Measurements from ENCODE around the gene COL4A2.

The COL4A2 gene

GRCh38 chr13:110340812-110341444 is 33.8 kb downstream of the COL4A2 start:
- peak; percentile 34 for DNase-seq (ENCODE audit: low read depth)
- TF ChIP-seq CTCF (conservative IDR thresholded peaks at IDR 0.05; ENCODE audit: control insufficient read depth, insufficient read depth, low read depth, low read length): no peak
- H3K4me3 ChIP-seq (ENCODE audit: control insufficient read depth, low read depth, low read length): no peak overlapping the region

GRCh38 chr13:110341445-110342244 is 34.6 kb downstream of the COL4A2 start:
- TF ChIP-seq CTCF (conservative IDR thresholded peaks at IDR 0.05; ENCODE audit: control insufficient read depth, insufficient read depth, low read depth, low read length): no peak
- DNase-seq (ENCODE audit: low read depth): no peak
- no peak overlapping the region for H3K4me3 ChIP-seq (ENCODE audit: control insufficient read depth, low read depth, low read length)

GRCh38 chr13:110342474-110342873 is 35.4 kb downstream of the COL4A2 start:
- DNase-seq (ENCODE audit: low read depth): no peak
- no peak overlapping the region for H3K4me3 ChIP-seq (ENCODE audit: control insufficient read depth, low read depth, low read length)
- TF ChIP-seq CTCF (conservative IDR thresholded peaks at IDR 0.05; ENCODE audit: control insufficient read depth, insufficient read depth, low read depth, low read length): no peak

- no peak overlapping the region for H3K4me3 ChIP-seq (ENCODE audit: control insufficient read depth, low read depth, low read length)
- TF ChIP-seq CTCF (conservative IDR thresholded peaks at IDR 0.05; ENCODE audit: control insufficient read depth, insufficient read depth, low read depth, low read length): no peak
- no peak for DNase-seq (ENCODE audit: low read depth)
Observed at GRCh38 chr13:110343241-110343865, 36.3 kb downstream of the COL4A2 start.

- H3K4me3 ChIP-seq (ENCODE audit: control insufficient read depth, low read depth, low read length): no peak overlapping the region
- no peak for TF ChIP-seq CTCF (conservative IDR thresholded peaks at IDR 0.05; ENCODE audit: control insufficient read depth, insufficient read depth, low read depth, low read length)
- no peak for DNase-seq (ENCODE audit: low read depth)
Observed at GRCh38 chr13:110344320-110344719, 37.2 kb downstream of the COL4A2 start.

- no peak for DNase-seq (ENCODE audit: low read depth)
- TF ChIP-seq CTCF (conservative IDR thresholded peaks at IDR 0.05; ENCODE audit: control insufficient read depth, insufficient read depth, low read depth, low read length): no peak
- no peak overlapping the region for H3K4me3 ChIP-seq (ENCODE audit: control insufficient read depth, low read depth, low read length)
Observed at GRCh38 chr13:110345266-110345665, 38.2 kb downstream of the COL4A2 start.
